PFSK-1 (cell line): Measurements from ENCODE around the gene CD99.

Experiments
- FOXP2 ChIP-seq: optimal IDR thresholded peaks from 2 replicates; pipeline ENCODE3; 2011; ENCODE audit warnings: borderline replicate concordance, control low read depth, inconsistent platforms; ENCODE audit not compliant: insufficient read depth; ENCODE audit errors: extremely low read length, extremely low read depth
- POLR2AphosphoS5 ChIP-seq: IDR thresholded peaks from 2 replicates; pipeline ENCODE4 v1.6.1; 2012; ENCODE audit warnings: low read depth, mild to moderate bottlenecking, control low read depth, low read length, moderate library complexity
- SIN3A ChIP-seq: IDR thresholded peaks from 2 replicates; pipeline ENCODE4 v1.6.1; 2012; ENCODE audit warnings: mild to moderate bottlenecking, low read length, moderate library complexity, borderline replicate concordance; ENCODE audit not compliant: insufficient read depth
- TAF1 ChIP-seq: IDR thresholded peaks from 2 replicates; pipeline ENCODE4 v1.6.1; 2012; ENCODE audit warnings: low read length, control low read depth, borderline replicate concordance; ENCODE audit not compliant: insufficient read depth
- TF ChIP-seq, protein P1 (sequence below), 2 experiments: IDR thresholded peaks; 2 replicates each; pipeline versions ENCODE4 v1.6.1 to v1.8.0; 2011 to 2012; ENCODE audit warnings: low read depth in 2 of 2, low read length in 2 of 2, control low read depth in 1 of 2, inconsistent platforms in 1 of 2, mild to moderate bottlenecking in 1 of 2, moderate library complexity in 1 of 2; ENCODE audit not compliant: insufficient read depth in 1 of 2

CD99 gene

GRCh38 chrX:2679534-2680485, 11.3 kb upstream of the CD99 start:
- no peak for TF ChIP-seq TAF1
- TF ChIP-seq SIN3A: no peak
- no peak for TF ChIP-seq POLR2AphosphoS5
- TF ChIP-seq, protein P1, sequence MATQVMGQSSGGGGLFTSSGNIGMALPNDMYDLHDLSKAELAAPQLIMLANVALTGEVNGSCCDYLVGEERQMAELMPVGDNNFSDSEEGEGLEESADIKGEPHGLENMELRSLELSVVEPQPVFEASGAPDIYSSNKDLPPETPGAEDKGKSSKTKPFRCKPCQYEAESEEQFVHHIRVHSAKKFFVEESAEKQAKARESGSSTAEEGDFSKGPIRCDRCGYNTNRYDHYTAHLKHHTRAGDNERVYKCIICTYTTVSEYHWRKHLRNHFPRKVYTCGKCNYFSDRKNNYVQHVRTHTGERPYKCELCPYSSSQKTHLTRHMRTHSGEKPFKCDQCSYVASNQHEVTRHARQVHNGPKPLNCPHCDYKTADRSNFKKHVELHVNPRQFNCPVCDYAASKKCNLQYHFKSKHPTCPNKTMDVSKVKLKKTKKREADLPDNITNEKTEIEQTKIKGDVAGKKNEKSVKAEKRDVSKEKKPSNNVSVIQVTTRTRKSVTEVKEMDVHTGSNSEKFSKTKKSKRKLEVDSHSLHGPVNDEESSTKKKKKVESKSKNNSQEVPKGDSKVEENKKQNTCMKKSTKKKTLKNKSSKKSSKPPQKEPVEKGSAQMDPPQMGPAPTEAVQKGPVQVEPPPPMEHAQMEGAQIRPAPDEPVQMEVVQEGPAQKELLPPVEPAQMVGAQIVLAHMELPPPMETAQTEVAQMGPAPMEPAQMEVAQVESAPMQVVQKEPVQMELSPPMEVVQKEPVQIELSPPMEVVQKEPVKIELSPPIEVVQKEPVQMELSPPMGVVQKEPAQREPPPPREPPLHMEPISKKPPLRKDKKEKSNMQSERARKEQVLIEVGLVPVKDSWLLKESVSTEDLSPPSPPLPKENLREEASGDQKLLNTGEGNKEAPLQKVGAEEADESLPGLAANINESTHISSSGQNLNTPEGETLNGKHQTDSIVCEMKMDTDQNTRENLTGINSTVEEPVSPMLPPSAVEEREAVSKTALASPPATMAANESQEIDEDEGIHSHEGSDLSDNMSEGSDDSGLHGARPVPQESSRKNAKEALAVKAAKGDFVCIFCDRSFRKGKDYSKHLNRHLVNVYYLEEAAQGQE (IDR thresholded peaks at IDR 0.05; ENCODE audit: insufficient read depth in 1 of 2, low read depth in 2 of 2, low read length in 2 of 2): no peak

- TF ChIP-seq, protein P1 (IDR thresholded peaks at IDR 0.05; ENCODE audit: insufficient read depth in 1 of 2, low read depth in 2 of 2, low read length in 2 of 2): no peak
- TF ChIP-seq SIN3A (no peak), TAF1 (no peak), FOXP2 (no peak), POLR2AphosphoS5 (no peak)
Measured at GRCh38 chrX:2680486-2681348, 10.4 kb upstream of the CD99 start.

- TF ChIP-seq, protein P1 (IDR thresholded peaks at IDR 0.05; ENCODE audit: insufficient read depth in 1 of 2, low read depth in 2 of 2, low read length in 2 of 2): no peak
- no peak for TF ChIP-seq POLR2AphosphoS5
- no peak for TF ChIP-seq SIN3A
- TF ChIP-seq TAF1: no peak
- TF ChIP-seq FOXP2: no peak
Measured at GRCh38 chrX:2682565-2683177, 8.4 kb upstream of the CD99 start.

DNA sequence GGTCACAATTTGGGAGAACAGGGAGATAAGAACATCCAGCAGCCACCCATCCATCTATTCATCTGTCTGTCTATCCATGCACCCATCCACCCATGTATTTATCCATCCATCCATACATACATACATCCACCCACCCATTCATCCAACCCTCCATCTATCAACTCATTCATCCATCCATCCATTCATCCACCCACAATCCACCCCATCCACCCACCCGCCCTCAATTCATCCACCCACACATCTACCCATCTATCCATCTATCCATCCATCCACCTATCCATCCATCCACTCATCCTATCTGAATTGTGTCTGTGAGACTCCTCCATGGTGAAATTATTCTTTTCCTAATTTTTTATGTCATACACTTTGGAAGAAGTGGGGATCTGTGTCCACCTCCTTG, 6.8 kb upstream of the CD99 start:
- TF ChIP-seq, protein P1 (IDR thresholded peaks at IDR 0.05; ENCODE audit: insufficient read depth in 1 of 2, low read depth in 2 of 2, low read length in 2 of 2): no peak
- TF ChIP-seq SIN3A (no peak), FOXP2 (no peak), POLR2AphosphoS5 (no peak), TAF1 (no peak)
